Measurements from ENCODE around the gene DALRD3.

GRCh38 chr3:49023775-49024174, 5.4 kb upstream of the DALRD3 start:
- TF ChIP-seq POLR2A (IDR thresholded peaks at IDR 0.05; ENCODE audit: low read depth, low read length) (no peak), POLR2AphosphoS5 (IDR thresholded peaks at IDR 0.05; ENCODE audit: low read depth, low read length) (no peak), TAF1 (IDR thresholded peaks at IDR 0.05; ENCODE audit: borderline replicate concordance, low read depth, low read length) (no peak)
